Activated T-helper 2 cell treated with anti-CD3 and anti-CD28 coated beads, Interferon-gamma antibody, Interleukin-2, Interleukin-4, amounts not matched to agents 10 μg/mL and 5 μg/mL and 100 μg/mL, durations not matched to agents 14 hours and 24 hours and 36 hours (primary cell): ENCODE results near the gene BLTP3B. TPM values are rescaled to one million over a fixed set of nuclear protein-coding genes. Genes with fewer than 3 reads are reported as not detected.

Experiments
- DNase-seq: peaks from one replicate; pipeline ENCODE4 v3.0.0; 2021; ENCODE audit warnings: low spot score
- H3K27ac Mint-ChIP-seq: one replicate; pipeline ENCODE4 v1.8.0; 2021; ENCODE audit warnings: mixed read lengths
- H3K27me3 Mint-ChIP-seq: one replicate; pipeline ENCODE4 v1.8.0; 2021; ENCODE audit warnings: low read depth, mixed read lengths
- H3K36me3 Mint-ChIP-seq: one replicate; pipeline ENCODE4 v1.8.0; 2021; ENCODE audit warnings: low read depth, mixed read lengths
- H3K4me1 Mint-ChIP-seq: one replicate; pipeline ENCODE4 v1.8.0; 2021; ENCODE audit warnings: low read depth, mixed read lengths
- H3K4me3 Mint-ChIP-seq: one replicate; pipeline ENCODE4 v1.8.0; 2021; ENCODE audit warnings: low read depth, mild to moderate bottlenecking, moderate library complexity, mixed read lengths
- H3K9me3 Mint-ChIP-seq: one replicate; pipeline ENCODE4 v1.8.0; 2021; ENCODE audit warnings: mixed read lengths
- intact Hi-C: fragments of 100-400 bp; cut with micrococcal nuclease; formaldehyde crosslinking; loops from one replicate; pipeline ENCODE4 v1.15.1; 2023
- total RNA-seq: library from RNA; stranded (reverse); gene quantifications from 2 replicates; pipeline ENCODE4 v1.2.3, GENCODE V29; 2022

The BLTP3B gene
- total RNA-seq, 1 donor from 2014 or later: 73.2 TPM

DNA sequence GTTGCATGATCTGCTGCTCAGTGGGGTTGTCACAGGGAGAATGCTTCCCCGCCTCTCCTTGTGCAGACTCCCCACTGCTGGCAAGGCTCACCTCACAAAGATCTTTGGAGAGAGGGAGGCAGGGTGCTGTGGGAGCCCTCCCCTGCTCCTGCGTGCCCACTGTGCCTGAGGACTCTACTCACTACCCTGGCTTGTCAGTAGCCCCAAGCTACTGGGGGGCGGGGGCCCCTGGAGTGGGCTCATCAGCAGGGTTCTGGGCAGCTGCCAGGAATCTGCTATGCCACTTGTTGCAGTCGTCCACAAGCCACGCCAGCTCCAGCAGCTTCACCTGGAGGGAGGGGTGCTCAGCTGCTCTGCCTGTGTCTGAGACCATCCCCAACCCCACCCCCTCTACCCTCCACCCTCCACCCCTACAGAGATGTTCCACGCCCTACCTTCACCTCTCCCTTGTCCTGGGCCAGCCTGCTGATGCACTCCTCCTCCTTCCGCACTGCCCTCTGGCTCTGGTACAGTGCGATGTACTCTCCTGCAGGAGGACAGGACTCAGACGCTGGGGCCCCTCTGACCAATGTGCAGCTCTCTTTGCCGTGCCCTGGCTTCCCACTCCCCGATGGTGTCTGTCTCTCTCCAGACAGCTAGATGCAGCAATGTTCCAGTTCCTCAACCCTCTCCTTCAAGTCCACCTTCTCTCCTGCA lies 14.2 kb upstream of the BLTP3B start:
- Mint-ChIP-seq H3K36me3 (peaks cover 9% of the 10 kb centered on the region), H3K4me3 (no peak overlapping the region), H3K4me1 (peaks cover 6% of the 10 kb centered on the region), H3K27ac (no peak overlapping the region), H3K27me3 (no peaks in the 10 kb centered on the region), H3K9me3 (no peaks in the 10 kb centered on the region)
- DNase-seq: no peak
- intact Hi-C loops: no loop called here

DNA sequence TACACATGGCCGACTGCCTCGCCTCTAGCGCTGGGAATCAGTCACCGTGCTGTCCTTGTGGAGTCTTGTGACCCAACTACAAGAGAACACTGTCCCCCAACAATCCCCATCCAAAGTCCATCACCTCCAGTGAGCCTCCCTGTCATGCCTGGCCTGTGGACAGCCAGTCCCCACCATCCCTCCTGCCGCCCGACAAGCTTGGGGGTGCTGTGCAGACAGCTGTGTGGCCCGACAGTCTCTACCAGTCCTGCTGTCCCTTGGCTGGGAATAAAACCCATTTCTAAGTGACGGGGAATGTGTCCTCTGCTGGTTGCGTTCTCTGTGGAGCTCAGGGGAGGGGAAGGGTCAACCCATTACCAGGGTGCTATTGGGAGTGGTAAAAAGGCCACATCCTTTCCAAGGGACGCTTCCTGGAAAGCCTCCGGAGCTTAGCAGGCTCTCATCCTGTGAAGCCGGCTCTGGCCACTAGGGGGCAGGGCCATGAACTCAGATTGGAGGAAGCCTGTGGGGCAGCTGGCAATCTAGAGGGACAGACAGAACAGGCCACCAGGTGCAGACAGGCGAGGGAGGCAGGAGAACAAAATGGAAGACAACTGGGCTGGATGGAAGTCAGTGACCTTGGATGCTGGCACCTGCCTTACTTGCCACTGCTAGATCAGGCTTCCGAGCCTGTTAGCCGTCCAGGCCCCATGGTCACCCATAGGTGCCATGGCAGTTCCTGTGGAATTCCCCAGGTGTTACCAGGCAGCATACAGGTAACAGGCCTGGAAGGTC lies 12.0 kb upstream of the BLTP3B start:
- peak overlapping the region; percentile 6 for H3K27ac Mint-ChIP-seq
- peaks cover 6% of the 10 kb centered on the region for H3K4me1 Mint-ChIP-seq
- intact Hi-C loops: no loop called here
- H3K9me3 Mint-ChIP-seq: no peaks in the 10 kb centered on the region
- DNase-seq: peak; percentile 59
- no peaks in the 10 kb centered on the region for H3K27me3 Mint-ChIP-seq
- H3K36me3 Mint-ChIP-seq: peaks cover 2% of the 10 kb centered on the region
- no peak overlapping the region for H3K4me3 Mint-ChIP-seq

DNA sequence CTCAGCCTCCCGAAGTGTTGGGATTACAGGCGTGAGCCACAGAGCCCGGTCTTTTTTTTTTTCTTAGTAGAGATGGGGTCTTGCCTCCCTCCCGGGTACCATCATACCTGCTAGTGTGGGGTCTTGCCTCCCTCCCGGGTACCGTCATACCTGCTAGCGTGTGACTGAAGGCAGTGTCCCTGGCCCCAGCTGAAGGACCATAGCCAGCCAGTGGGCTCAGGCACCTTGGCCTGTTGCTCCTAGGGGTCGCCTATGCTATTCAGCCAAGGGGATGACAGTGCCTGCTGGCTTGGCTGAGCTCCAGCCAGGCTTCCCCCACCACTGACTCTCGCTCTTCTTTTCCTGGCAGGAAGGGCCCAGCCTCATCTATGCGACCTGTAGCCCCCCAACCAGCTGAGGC lies 10.5 kb upstream of the BLTP3B start:
- no peak for DNase-seq
- no peaks in the 10 kb centered on the region for H3K9me3 Mint-ChIP-seq
- intact Hi-C loops: no loop called here
- no peaks in the 10 kb centered on the region for H3K36me3 Mint-ChIP-seq
- peaks cover 10% of the 10 kb centered on the region for H3K4me1 Mint-ChIP-seq
- no peak overlapping the region for H3K27ac Mint-ChIP-seq
- H3K4me3 Mint-ChIP-seq: no peak overlapping the region
- no peaks in the 10 kb centered on the region for H3K27me3 Mint-ChIP-seq

DNA sequence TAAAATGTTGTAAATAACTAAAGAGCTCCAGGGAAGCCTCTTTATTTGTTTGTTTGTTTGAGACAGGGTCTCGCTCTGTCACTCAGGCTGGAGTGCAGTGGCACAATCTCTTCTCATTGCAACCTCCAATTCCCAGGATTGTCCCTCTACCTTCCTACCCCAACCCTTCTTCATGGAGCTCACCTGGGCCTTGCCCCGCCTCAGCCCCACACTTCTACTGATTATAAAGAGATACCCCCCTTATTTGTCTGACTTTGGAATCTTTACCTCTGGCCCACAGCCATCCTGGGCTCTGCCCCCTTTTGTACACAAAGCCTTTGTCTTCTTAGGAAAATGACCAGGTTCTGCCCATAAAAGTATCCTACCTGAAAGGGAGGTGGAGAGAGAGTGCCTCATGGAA lies 9.1 kb upstream of the BLTP3B start:
- H3K36me3 Mint-ChIP-seq: no peaks in the 10 kb centered on the region
- no peaks in the 10 kb centered on the region for H3K9me3 Mint-ChIP-seq
- peaks cover 10% of the 10 kb centered on the region for H3K4me1 Mint-ChIP-seq
- H3K27ac Mint-ChIP-seq: no peak overlapping the region
- no peaks in the 10 kb centered on the region for H3K27me3 Mint-ChIP-seq
- H3K4me3 Mint-ChIP-seq: no peak overlapping the region
- intact Hi-C loops: no loop called here
- no peak for DNase-seq

DNA sequence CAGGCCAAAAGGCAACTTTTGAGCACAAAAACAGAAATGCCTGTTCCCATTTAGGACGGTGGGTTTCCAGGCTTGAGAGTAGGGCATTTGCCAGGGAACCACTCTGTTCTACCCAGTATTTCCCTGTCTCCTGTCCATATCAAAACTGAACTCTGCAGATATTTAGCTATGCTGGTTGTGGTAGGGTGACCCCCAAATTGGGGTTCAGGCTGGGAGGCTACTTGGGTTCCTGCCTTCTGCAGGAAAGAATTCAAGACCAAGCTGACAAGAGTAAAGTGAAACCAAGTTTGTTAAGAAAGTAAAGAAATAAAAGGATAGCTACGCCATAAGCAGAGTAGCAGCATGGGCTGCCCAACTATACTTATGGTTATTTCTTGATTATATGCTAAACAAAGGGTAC lies 3.6 kb upstream of the BLTP3B start:
- Mint-ChIP-seq H3K4me3 (no peak overlapping the region), H3K27ac (no peak overlapping the region), H3K4me1 (peaks cover 14% of the 10 kb centered on the region), H3K9me3 (no peaks in the 10 kb centered on the region), H3K36me3 (peaks cover 7% of the 10 kb centered on the region), H3K27me3 (no peaks in the 10 kb centered on the region)
- no peak for DNase-seq
- intact Hi-C loops: no loop called here

DNA sequence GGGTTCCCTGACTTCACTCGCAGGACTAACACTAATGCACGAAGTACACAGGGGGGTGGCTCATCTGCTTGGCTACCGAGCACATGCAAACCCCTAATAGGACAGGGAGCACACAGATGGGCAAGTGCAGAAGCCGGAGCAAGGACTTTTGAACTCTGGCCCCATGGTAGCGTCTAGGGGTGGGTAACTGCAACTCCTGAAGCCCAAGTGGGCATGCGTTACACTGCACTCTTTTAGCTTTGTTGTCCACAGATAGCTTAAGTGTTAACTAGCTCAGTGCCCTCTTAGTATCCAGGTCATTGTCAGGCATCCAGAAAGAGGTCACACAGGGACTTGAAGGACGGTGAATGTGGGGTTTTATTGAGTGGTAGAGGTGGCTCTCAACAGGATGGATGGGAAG lies 3.0 kb upstream of the BLTP3B start:
- H3K27me3 Mint-ChIP-seq: no peaks in the 10 kb centered on the region
- no peak overlapping the region for H3K4me3 Mint-ChIP-seq
- DNase-seq: no peak
- intact Hi-C loops: no loop called here
- no peak overlapping the region for H3K27ac Mint-ChIP-seq
- H3K9me3 Mint-ChIP-seq: no peaks in the 10 kb centered on the region
- peaks cover 10% of the 10 kb centered on the region for H3K36me3 Mint-ChIP-seq
- peaks cover 17% of the 10 kb centered on the region for H3K4me1 Mint-ChIP-seq

DNA sequence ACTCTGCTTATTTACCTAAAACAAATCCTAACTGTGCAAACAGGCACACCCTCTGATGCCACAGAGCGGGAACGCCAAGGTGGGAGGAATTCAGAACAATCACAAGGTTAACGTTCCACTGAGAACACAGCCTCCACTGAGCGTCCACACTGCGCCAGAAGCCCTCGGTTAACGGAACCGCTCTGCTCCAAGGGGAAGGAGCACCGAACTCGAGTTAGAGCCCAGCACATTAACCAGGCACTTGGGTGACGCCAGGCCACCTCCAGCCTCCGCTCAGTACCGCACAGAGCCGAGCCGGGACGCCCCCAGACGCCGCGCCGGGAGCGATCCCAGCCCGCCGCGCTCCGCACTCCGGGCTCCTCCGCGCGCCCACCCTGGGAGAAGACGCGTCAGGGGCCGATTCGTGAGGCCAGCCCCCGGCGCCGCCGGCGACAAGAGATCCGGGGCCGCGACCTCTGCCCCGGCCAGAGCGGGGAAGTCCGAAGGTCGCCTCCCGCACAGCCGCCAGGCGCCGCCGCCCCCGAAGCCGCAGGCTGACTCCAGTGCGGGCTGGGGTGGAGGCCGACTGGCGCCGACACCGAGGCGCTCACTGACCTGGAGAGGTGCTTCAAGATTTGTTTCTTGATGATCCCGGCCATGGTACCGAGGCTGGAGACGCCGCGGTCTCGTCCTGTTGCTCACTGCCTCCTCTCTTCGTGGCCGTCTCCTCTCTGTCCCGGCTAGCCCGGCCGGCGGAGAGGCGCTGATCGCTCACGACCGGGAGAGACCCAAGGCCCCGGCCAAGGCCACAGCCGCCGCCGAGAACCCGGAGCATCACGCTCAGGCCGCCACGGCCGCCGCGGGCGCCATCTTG lies 450 bp downstream of the BLTP3B start:
- DNase-seq: peak; percentile 40
- intact Hi-C loops: loop anchor here (1.0 to 2.0 kb wide), 4 partner anchors 41 to 124 kb away; partner anchors contain the start of gene ACTR6
- Mint-ChIP-seq H3K9me3 (no peaks in the 10 kb centered on the region), H3K4me1 (peaks cover 44% of the 10 kb centered on the region), H3K27ac (peak overlapping the region; percentile 98), H3K27me3 (no peaks in the 10 kb centered on the region), H3K36me3 (peaks cover 28% of the 10 kb centered on the region), H3K4me3 (peak overlapping the region; percentile 94)

DNA sequence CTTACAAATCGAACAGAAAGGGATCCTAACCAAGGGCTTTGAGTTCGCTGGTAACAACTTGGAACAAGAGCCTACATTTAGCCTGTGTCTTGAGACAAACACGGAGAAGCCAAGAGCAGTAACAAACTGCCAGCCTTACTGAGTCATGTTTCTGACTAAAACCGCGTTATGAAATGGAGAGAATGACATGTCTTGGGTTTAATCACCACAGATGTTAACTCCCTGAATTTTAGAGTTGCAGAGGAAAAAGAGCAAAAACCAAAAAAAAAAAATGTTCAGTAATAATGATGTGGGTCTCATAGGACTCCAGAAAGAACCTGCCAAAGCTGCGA lies 1.0 kb downstream of the BLTP3B start:
- H3K4me3 Mint-ChIP-seq: peak overlapping the region; percentile 89
- no peaks in the 10 kb centered on the region for H3K9me3 Mint-ChIP-seq
- DNase-seq: peak; percentile 37
- intact Hi-C loops: loop anchor here (1.0 to 2.0 kb wide), 3 partner anchors 40 to 125 kb away; no protein-coding TSS in a partner anchor
- H3K4me1 Mint-ChIP-seq: peaks cover 47% of the 10 kb centered on the region
- H3K27ac Mint-ChIP-seq: peak overlapping the region; percentile 94
- H3K36me3 Mint-ChIP-seq: peaks cover 32% of the 10 kb centered on the region
- no peaks in the 10 kb centered on the region for H3K27me3 Mint-ChIP-seq

DNA sequence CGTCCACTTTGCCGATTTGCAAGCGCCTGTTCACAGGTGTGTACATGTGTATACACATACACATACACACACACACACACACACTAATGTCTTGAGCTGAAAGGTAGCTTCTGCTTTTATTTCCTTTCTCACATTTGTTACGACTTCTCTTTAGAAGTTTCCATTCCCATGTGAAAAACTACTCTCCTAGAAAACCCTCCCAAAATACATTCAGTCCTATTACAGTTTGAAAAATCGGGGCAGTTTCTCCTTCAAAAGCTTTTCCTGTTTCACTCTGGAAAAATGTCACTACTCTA lies 3.9 kb downstream of the BLTP3B start:
- peaks cover 5% of the 10 kb centered on the region for H3K9me3 Mint-ChIP-seq
- intact Hi-C loops: no loop called here
- peak overlapping the region; percentile 24 for H3K27ac Mint-ChIP-seq
- H3K27me3 Mint-ChIP-seq: no peaks in the 10 kb centered on the region
- peaks cover 52% of the 10 kb centered on the region for H3K4me1 Mint-ChIP-seq
- H3K4me3 Mint-ChIP-seq: peak overlapping the region; percentile 34
- DNase-seq: no peak
- peaks cover 53% of the 10 kb centered on the region for H3K36me3 Mint-ChIP-seq

DNA sequence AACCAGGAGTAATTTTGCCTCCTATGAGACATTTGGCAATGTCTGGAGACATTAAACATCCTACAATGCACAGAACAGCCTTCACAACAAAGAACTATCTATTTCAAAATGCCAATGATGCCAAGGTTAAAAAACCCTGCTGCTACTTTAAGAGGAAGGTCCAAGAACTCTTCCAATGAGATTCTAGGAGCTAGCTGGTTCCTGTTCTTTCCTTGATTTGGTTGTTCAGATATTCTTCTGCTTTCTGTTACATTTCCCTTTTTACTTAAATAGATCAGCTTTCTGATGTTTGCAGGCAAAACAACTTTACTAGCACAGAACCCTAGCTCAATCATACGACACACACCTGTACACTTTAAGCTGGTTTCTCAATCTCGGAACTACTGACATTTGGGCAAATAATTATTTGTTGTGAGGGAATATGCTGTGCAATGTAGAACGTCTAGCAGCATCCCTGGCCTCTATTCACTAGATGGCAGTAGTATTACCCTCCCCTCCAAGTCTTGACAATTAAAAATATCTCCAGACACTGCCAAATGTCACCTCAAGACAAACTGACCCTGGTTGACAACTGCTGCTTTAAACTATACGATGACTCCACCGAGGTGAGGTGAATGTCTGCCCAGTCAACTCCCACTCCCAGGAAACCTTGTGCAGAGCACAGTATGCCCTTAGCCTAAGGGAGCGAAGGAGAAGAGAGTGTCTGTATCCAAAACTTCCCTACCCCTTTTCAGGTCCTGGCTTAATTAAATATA lies 4.4 kb downstream of the BLTP3B start:
- Mint-ChIP-seq H3K9me3 (peaks cover 5% of the 10 kb centered on the region), H3K4me3 (peak overlapping the region; percentile 34), H3K27me3 (no peaks in the 10 kb centered on the region), H3K36me3 (peaks cover 58% of the 10 kb centered on the region), H3K27ac (peak overlapping the region; percentile 49), H3K4me1 (peaks cover 53% of the 10 kb centered on the region)
- intact Hi-C loops: no loop called here
- no peak for DNase-seq

DNA sequence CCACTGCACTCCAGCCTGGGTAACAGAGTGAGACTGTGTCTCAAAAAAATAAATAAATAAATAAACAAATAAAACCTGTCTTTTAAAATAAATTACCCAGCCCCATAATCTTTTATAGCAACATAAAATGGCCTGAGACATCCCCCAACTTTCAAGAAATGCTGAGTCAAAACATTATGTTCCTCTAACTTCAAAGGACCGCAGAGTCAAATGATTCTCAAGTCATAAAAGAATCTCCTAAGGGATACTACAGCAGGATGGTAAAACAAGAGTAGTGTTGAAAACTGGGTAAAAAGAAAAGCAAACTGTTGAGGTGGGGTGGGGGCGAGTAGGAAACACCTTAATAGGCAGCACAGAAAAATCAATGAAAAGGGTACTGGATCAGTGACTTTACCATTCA lies 9.5 kb downstream of the BLTP3B start:
- Mint-ChIP-seq H3K27ac (no peak overlapping the region), H3K4me3 (no peak overlapping the region), H3K36me3 (peaks cover 43% of the 10 kb centered on the region), H3K9me3 (peaks cover 11% of the 10 kb centered on the region), H3K27me3 (no peaks in the 10 kb centered on the region), H3K4me1 (peaks cover 44% of the 10 kb centered on the region)
- intact Hi-C loops: no loop called here
- no peak for DNase-seq

DNA sequence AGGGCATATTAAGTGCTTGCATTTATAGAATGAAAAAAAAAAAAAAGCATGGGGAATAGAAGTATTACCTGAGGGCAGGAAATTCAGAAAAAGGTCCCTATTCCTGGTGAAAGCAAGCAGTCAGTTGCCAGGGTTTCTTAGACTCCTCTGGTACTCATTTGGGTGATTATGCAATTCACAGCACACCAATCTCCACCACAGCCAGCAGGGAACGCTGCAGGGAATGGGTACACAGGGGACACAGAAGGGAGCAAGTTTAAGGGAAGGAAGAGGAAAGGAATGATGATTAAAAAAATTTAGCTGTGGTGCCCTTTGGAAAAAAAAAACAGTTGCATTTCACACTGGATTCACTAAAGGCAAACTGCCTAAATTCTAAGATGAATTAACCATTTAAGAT lies 14.2 kb downstream of the BLTP3B start:
- Mint-ChIP-seq H3K4me3 (peak overlapping the region; percentile 38), H3K27me3 (no peaks in the 10 kb centered on the region), H3K27ac (no peak overlapping the region), H3K4me1 (peaks cover 34% of the 10 kb centered on the region), H3K36me3 (peaks cover 29% of the 10 kb centered on the region), H3K9me3 (peaks cover 6% of the 10 kb centered on the region)
- no peak for DNase-seq
- intact Hi-C loops: no loop called here
